HG03575 (cell line): Measurements from ENCODE around the gene ALOX15B.
"Not testable (repeated sequence)": the region's sequence is repeated elsewhere in the genome, so short reads cannot be mapped to it uniquely, and the experiment has no call there.

Experiments used
- ATAC-seq: cut with Tn5 transposase; IDR thresholded peaks from one replicate; pipeline ENCODE4 v1.9.1; 2021; ENCODE audit not compliant: unreplicated experiment, insufficient number of reproducible peaks, low FRiP score; ENCODE audit errors: extremely low read depth

ALOX15B gene

DNA sequence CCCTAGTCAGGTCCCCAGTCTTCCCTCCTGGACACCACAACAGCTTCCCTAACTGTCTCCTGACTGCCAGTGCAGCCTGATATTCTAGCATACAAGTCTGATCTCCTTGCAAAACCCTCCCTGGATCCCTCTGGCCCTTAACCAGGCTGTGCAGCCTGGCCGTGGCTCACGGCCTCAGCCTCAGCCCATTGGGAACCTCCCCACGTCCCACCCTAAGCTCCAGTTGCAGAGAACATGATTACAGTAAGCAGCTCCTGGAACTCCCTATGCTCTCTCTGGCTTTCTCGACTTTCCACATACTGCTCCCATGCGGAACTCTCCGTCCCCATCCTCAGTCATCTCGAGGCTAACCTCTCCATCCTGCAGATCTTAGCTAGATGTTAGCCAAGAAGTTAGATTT is 35.7 kb downstream of the ALOX15B start:
- ATAC-seq: no peak

DNA sequence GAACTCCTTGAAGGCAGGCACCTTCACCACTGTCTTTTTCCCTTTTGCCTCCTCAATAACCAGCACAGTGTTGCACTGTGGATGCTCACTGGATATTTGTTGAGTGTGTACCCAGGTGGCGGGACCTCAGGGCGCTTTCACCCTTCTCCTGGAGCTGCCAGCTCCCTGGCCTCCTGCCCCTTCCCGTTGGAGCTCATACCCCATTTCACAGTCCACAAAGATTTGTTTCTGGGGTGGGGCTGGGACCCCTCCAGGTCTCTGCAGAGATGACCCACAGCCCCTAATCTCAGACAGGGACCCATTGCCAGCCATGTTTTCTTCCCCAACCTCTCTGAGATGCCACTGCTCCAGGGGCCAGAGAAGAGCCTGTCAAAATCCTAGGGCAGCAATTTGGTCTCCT is 36.2 kb downstream of the ALOX15B start:
- ATAC-seq: no peak

DNA sequence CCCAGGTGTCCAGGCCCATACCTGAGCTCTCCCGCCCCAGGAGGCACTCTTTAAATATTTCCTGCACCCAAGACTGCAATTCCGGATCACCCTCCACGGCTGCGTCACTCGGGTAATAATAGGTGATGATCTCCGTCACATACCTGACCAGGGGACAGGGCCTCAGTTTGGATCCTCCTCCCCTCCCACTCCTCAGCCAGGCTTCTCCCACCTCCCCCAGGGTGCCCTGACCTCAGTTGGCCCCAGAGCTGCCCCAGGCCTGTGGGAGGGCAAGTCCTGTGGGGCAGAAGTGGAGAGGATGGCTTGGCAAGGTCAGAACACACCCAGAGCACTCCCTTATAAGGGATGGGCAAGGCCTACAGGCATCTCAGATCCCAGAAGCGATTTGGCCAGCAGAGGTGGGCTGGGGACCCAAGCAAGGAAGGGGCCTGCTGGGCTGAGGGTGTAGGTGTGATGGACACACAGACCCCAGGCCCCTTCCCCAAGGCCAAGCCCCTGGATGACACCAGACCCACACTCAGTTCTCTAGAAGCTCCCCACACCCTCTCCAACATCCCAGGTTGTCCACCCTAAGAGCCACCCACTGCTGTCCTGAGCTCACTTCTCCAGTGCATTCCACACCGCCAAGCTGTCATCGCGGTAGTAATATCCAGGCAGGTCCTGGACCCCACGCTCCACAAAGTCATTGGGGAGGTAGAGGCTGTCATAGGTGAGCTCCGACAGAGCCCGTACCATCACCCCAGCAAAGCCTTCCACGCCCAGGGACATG is 36.9 kb downstream of the ALOX15B start:
- ATAC-seq: no peak

DNA sequence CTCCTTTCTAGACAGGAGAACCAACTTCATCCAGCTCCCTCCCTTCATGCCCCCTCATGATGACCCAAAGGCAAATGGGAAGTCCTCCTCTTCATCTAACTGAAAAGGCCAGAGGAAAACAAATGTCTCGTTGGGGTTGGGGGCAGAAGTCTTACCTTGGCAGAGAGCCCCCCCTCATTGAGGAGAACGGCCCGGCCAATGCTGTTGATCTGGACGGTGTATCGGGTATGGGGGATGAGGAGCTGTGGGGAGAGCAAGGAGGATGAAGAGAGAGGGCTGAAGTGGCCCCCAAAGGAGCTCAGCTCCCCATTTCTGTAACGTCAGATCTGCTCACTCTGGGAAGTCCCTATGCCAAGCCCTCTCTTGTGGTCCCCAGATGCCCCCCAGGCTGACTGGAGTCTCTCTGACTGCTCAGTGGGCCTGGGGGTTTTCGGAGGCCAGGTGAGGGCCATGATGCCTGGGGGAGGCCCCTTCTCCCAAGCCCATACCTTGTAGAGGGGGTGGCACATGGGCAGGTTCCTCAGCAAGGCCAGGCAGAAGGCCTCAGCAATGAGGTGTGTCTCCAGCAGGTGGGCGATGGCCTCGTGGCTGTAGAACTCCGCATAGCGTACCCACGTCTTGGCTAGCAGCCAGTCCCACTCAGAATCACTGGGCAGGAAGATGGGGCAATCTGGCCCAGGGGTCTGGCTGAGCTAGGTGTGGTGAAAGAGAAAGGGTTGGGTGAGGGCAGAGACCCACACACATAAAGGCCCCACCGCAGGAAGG is 37.8 kb downstream of the ALOX15B start:
- ATAC-seq: no peak

DNA sequence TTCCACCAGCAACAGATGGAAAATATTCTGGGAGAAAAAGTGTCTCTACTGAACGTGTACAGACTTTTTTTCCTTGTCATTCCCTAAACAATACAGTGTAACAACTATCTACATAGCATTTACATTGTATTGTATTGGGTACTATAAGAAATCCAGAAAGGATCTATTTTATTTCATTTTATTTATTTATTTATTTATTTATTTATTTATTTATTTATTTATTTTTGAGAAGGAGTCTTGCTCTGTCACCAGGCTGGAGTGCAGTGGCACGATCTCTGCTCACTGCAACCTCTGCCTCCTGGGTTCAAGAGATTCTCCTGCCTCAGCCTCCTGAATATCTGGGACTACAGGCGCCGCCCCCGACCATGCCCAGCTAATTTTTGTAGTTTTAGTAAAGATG is 39.1 kb downstream of the ALOX15B start:
- not testable (repeated sequence) for ATAC-seq

DNA sequence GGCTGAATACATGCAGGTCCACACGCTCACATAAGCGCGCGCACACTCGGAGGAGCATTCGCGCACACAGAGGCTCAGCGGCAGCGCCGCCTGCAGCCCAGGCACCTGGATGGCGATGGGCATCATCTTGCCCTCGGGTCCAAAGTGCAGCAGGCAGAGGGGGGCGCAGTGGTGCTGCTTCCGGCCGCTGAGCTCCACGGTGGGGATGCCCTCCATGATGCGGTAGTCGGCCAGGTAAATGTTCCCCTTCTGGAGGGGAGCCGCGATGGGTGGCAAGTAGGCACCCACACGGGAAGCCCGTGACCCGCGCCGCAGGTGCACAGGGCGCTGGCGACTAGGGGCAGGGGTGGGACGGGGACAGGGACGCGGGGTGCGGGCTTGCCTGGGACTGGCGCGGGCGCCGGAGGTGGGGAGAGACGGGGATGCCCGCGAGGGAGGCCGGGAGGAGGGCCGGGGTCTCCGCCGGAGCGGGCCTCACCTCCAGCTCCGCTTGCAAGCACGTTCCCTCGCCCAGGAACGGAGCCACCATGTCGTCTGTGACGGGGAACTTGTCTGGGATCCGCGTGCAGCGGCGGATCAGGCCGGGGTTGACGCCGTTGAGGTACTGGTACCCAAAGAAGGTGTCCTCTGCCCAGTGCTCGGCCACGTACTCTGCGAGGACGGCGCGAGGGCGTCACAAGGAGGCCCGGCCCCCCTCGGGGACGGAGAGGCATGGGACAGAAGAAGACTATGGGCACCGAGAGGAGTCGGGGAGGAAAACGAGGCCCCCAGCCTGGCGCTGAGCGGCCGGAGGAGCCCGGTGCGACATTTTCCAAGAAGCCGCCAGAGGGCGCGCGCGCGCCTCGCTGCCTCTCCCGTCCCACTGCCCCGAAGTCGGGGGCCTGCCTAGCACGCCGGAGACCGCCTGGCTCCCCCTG is 40.7 kb downstream of the ALOX15B start:
- ATAC-seq: no peak

DNA sequence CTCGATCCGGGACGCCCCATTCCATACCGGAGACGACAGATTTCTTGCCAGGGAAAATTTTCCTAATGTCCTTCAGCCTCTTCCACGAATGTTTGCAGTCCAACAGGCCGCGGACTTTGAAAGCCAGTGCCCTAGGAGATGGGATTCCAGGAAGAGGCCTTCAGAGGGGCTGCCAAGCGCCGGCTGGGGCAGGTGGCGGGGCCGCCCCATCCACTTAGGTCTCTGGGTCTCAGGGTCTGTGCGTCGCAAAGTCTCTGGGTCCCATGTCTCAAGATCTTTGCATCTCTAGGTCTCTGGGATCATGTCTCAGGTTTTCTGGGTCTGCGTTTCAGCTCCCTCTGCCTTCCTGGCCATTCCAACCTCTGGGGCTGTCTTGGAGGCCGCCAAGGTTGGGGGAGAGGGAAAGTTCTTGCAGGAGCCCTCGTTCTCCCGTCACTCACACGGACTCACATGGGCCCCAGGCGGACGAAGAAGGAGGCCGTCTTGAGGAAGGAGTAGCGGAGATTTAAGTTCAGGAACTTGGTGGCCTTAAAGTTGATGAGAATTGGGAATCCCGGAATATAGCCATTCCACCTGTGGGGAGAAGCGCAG is 41.4 kb downstream of the ALOX15B start:
- ATAC-seq: no peak

GRCh38 chr17:8080799-8081219 is 42.0 kb downstream of the ALOX15B start:
- ATAC-seq: no peak

DNA sequence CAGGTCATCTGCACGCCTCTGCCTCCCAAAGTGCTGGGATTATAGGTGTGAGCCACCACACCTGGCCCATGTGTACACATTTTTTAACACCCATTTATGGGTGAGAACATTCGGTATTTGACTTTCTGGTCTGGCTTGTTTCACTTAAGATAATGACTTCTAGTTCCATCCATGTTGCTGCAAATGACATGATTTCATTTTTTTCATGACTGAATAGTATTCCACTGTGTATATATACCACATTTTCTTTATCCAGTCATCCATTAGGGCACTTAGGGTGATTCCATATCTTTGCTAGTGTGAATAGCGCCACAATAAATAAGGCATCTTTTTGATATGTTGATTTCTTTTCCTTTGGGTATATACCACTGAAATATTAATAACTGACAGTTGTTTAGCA is 43.0 kb downstream of the ALOX15B start:
- no peak for ATAC-seq

DNA sequence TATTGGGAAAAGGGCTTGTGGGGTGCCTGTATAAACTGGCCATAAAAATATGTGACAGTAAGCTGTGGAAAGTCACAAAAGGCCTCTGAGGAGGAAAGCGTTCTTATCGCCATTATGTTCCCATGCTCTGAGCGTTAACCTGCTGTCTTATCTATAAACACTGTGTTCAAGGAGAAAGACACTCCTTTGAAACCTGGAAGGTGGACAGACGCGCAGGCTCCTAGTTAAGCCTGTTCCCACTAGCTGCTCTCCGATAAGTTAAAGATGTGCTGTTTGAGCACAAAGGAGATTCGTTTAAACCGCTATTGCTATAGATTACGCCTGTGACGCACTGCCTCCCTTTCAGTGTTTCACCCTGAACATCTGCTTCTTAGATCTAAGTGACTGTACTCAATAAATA is 43.4 kb downstream of the ALOX15B start:
- no peak for ATAC-seq

DNA sequence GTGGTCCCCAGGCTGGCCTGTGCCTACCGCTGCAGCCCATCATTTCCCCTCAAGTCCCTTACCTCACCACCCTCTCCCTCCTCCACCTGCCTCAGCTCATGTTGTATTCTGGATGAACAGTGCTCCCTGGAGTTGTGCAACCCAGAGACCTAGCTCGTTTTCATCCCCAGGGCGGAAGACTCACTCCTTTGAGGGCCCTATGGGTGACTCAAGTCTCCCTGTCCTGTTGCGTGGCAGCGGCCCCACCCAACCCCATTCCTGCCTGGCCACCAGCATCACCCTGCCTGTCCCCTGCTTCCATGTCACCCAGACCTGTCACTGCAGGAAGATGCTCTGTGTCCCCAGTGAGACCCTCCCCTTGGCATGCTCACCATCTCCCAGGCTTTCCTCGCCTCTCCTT is 45.4 kb downstream of the ALOX15B start:
- no peak for ATAC-seq

GRCh38 chr17:8087075-8087951 is 48.5 kb downstream of the ALOX15B start, which contains the start of gene ALOX12B:
TSS of gene ALOX12B (minus strand) at chr17:8087716. CDS start at chr17:8087442, 274 bp downstream.
- no peak for ATAC-seq

DNA sequence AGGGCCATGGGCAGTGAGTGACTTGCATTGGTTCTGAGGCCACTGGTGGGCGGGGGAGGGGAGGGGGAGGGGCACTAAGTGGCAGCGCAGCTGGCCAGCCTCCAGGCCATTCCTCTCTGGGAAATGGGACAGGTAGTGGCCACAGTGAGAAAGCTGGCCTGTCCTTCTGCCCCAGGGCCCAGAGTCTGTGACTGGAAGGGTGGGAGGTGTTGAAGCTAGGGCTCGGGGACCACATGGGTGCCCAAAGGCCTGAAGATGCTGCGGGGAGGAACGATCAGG is 49.0 kb downstream of the ALOX15B start:
- ATAC-seq: no peak

GRCh38 chr17:8089728-8090127 is 50.9 kb downstream of the ALOX15B start:
- no peak for ATAC-seq

GRCh38 chr17:8091033-8091687 is 52.3 kb downstream of the ALOX15B start:
- ATAC-seq: no peak

DNA sequence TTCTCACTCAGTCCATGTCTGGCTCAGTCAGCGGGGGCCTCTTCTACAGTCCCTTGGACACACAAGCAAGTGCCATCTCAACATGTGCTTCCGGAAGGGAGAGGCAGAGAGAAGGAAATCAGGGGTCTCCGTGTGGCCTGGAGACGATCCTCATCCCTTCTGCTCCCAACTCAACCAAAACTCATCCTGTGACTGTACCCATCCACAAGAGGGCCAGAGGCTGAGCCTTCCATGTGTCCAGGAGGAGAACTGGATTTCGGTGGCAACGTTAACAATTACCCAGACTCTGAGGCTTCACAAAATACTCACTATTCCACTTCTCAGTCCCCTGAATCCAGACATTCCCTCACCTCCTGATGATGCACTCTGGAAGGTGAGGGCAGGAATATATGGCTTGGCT is 56.5 kb downstream of the ALOX15B start:
- ATAC-seq: no peak

DNA sequence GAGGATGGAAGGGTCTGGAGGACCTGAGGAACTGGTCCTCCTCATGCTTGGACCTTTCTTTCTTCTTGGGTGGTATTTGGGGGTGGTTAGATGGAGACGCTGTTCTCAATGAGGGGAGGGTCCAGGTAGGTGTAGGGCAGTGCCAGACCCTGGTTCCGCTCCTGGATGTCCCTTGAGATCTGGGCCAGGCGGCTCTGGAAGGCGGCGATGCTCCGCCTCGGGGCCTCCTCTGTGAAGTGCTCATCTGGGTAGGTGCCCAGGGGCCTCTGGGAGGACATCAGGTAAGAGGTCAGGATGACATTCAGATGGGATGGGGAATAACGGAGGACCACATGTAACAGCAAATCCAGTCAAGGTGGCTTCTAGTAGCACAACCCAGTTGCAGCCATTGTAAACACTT is 57.7 kb downstream of the ALOX15B start:
- no peak for ATAC-seq
